GM23338 (cell line): ENCODE measurements around the gene ARHGEF9. TPM values are rescaled to one million over a fixed set of nuclear protein-coding genes. Genes with fewer than 3 reads are reported as not detected.
"Not testable (repeated sequence)": the region's sequence is repeated elsewhere in the genome, so short reads cannot be mapped to it uniquely, and the experiment has no call there.

ENCODE experiments used
- ATAC-seq: fragments of 200-7000 bp; cut with Tn5 transposase; 3 replicates; pipeline ENCODE4 v1.9.1; 2020
- DNase-seq: peaks from one replicate; pipeline ENCODE4 v3.0.0-alpha.2; 2015; ENCODE audit warnings: low spot score
- H2AFZ ChIP-seq: fragments of 200-600 bp; sonication (generic); 2 replicates; pipeline ENCODE4 v1.8.0; 2016; ENCODE audit warnings: antibody characterized with exemption, mild to moderate bottlenecking, moderate library complexity
- H3F3A ChIP-seq: fragments of 200-600 bp; sonication (generic); replicated peaks from 2 replicates; pipeline ENCODE4 v1.8.0; 2017; ENCODE audit warnings: antibody characterized with exemption, mixed run types, low read depth
- H3K27ac ChIP-seq: fragments of 200-600 bp; sonication (generic); 2 replicates; pipeline ENCODE4 v1.6.1; 2016; ENCODE audit warnings: low read depth
- H3K27me3 ChIP-seq: fragments of 200-600 bp; sonication (generic); 2 replicates; pipeline ENCODE4 v1.8.0; 2016; ENCODE audit warnings: mild to moderate bottlenecking, mixed run types, moderate library complexity; ENCODE audit not compliant: insufficient read depth
- H3K36me3 ChIP-seq: fragments of 200-600 bp; sonication (generic); 2 replicates; pipeline ENCODE4 v1.8.0; 2016; ENCODE audit warnings: mild to moderate bottlenecking; ENCODE audit not compliant: insufficient read depth
- H3K4me1 ChIP-seq: fragments of 200-600 bp; sonication (generic); 2 replicates; pipeline ENCODE4 v1.8.0; 2016; ENCODE audit warnings: mild to moderate bottlenecking, moderate library complexity; ENCODE audit not compliant: insufficient read depth
- H3K4me2 ChIP-seq: fragments of 200-600 bp; sonication (generic); 2 replicates; pipeline ENCODE4 v1.7.1; 2017; ENCODE audit warnings: mixed run types
- H3K4me3 ChIP-seq: fragments of 200-600 bp; sonication (generic); 2 replicates; pipeline ENCODE4 v1.6.1; 2016; ENCODE audit warnings: mixed run types
- H3K79me2 ChIP-seq: fragments of 200-600 bp; sonication (generic); replicated peaks from 2 replicates; pipeline ENCODE4 v1.8.0; 2017; ENCODE audit warnings: mild to moderate bottlenecking; ENCODE audit not compliant: insufficient read depth
- H3K9me2 ChIP-seq: fragments of 200-600 bp; sonication (generic); 2 replicates; pipeline ENCODE4 v1.8.0; 2017; ENCODE audit not compliant: insufficient read depth
- H4K20me1 ChIP-seq: fragments of 200-600 bp; sonication (generic); replicated peaks from 2 replicates; pipeline ENCODE4 v1.8.0; 2017; ENCODE audit warnings: mild to moderate bottlenecking; ENCODE audit not compliant: insufficient read depth
- H3K27ac Mint-ChIP-seq: 2 replicates; pipeline ENCODE4 v1.8.0; 2020; ENCODE audit warnings: inconsistent platforms, mild to moderate bottlenecking, moderate library complexity, mixed read lengths
- H3K27me3 Mint-ChIP-seq: 3 replicates; pipeline ENCODE4 v1.8.0; 2022; ENCODE audit warnings: low read depth, mild to moderate bottlenecking, moderate library complexity, mixed read lengths, inconsistent platforms; ENCODE audit not compliant: insufficient read depth, poor library complexity
- H3K36me3 Mint-ChIP-seq: 3 replicates; pipeline ENCODE4 v1.8.0; 2021; ENCODE audit warnings: low read depth, mild to moderate bottlenecking, inconsistent platforms, moderate library complexity, mixed read lengths
- H3K4me1 Mint-ChIP-seq: 3 replicates; pipeline ENCODE4 v1.8.0; 2020; ENCODE audit warnings: mild to moderate bottlenecking, inconsistent platforms, mixed read lengths
- H3K4me3 Mint-ChIP-seq: 3 replicates; pipeline ENCODE4 v1.8.0; 2021; ENCODE audit warnings: moderate library complexity, mild to moderate bottlenecking, inconsistent platforms, mixed read lengths
- H3K9me3 Mint-ChIP-seq: 3 replicates; pipeline ENCODE4 v1.8.0; 2020; ENCODE audit warnings: moderate library complexity, mild to moderate bottlenecking, inconsistent platforms, mixed read lengths
- EZH2phosphoT487 ChIP-seq: fragments of 200-600 bp; sonication (generic); IDR thresholded peaks from one replicate; pipeline ENCODE4 v1.8.1; 2018; ENCODE audit warnings: antibody characterized with exemption; ENCODE audit not compliant: unreplicated experiment
- JUNB ChIP-seq: IDR thresholded peaks from one replicate; pipeline ENCODE4 v1.6.1; 2016; ENCODE audit warnings: antibody characterized with exemption; ENCODE audit not compliant: unreplicated experiment
- NANOG ChIP-seq: IDR thresholded peaks from 2 replicates; pipeline ENCODE4 v1.6.1; 2016; ENCODE audit warnings: antibody characterized with exemption, borderline replicate concordance
- STAT1 ChIP-seq: IDR thresholded peaks from one replicate; pipeline ENCODE4 v1.6.1; 2016; ENCODE audit warnings: antibody characterized with exemption; ENCODE audit not compliant: unreplicated experiment
- polyA plus RNA-seq: library from polyadenylated mRNA; unstranded; fragments of >200 nt; fragmentation: Nextera tagmentation; extraction: Ambion mirVana; gene quantifications from 2 replicates; pipeline ENCODE4 v1.2.1, GENCODE V29; 2016
- total RNA-seq: library from RNA; depleted of rRNA; stranded (reverse); fragments of >200 nt; shearing (Covaris generic); gene quantifications from 2 replicates; pipeline ENCODE4 v1.2.3, GENCODE V29; 2014
- TF ChIP-seq, protein P1 (sequence below): fragments of 250-450 bp; sonication (Bioruptor Pico); IDR thresholded peaks from 2 replicates; pipeline ENCODE4 v1.5.0; 2020; ENCODE audit warnings: mild to moderate bottlenecking, moderate library complexity

Gene ARHGEF9
- total and polyA plus RNA-seq, 2 experiments from 2014 or later = 23.1 to 35.9 TPM

DNA sequence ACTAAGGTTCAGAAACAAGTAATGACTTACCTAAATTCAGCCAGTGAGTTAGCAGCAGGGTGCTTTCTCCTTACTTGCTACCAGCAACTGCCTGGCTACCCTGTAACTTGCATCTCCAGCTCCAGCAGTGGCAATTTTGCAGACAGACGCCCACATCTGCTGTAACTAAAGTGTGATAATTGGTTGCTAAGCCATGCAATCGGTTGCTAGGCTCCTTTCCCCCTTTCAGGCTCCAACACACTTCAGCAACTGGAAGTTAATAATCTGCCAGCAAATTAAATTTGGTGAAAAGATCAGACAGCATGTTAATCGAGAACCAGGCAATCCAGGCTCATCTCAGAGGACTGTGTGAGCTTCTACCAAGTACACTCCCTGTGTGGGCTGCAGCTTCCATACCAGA, 24.2 kb upstream of the ARHGEF9 start (continued):
- TF ChIP-seq, protein P1, sequence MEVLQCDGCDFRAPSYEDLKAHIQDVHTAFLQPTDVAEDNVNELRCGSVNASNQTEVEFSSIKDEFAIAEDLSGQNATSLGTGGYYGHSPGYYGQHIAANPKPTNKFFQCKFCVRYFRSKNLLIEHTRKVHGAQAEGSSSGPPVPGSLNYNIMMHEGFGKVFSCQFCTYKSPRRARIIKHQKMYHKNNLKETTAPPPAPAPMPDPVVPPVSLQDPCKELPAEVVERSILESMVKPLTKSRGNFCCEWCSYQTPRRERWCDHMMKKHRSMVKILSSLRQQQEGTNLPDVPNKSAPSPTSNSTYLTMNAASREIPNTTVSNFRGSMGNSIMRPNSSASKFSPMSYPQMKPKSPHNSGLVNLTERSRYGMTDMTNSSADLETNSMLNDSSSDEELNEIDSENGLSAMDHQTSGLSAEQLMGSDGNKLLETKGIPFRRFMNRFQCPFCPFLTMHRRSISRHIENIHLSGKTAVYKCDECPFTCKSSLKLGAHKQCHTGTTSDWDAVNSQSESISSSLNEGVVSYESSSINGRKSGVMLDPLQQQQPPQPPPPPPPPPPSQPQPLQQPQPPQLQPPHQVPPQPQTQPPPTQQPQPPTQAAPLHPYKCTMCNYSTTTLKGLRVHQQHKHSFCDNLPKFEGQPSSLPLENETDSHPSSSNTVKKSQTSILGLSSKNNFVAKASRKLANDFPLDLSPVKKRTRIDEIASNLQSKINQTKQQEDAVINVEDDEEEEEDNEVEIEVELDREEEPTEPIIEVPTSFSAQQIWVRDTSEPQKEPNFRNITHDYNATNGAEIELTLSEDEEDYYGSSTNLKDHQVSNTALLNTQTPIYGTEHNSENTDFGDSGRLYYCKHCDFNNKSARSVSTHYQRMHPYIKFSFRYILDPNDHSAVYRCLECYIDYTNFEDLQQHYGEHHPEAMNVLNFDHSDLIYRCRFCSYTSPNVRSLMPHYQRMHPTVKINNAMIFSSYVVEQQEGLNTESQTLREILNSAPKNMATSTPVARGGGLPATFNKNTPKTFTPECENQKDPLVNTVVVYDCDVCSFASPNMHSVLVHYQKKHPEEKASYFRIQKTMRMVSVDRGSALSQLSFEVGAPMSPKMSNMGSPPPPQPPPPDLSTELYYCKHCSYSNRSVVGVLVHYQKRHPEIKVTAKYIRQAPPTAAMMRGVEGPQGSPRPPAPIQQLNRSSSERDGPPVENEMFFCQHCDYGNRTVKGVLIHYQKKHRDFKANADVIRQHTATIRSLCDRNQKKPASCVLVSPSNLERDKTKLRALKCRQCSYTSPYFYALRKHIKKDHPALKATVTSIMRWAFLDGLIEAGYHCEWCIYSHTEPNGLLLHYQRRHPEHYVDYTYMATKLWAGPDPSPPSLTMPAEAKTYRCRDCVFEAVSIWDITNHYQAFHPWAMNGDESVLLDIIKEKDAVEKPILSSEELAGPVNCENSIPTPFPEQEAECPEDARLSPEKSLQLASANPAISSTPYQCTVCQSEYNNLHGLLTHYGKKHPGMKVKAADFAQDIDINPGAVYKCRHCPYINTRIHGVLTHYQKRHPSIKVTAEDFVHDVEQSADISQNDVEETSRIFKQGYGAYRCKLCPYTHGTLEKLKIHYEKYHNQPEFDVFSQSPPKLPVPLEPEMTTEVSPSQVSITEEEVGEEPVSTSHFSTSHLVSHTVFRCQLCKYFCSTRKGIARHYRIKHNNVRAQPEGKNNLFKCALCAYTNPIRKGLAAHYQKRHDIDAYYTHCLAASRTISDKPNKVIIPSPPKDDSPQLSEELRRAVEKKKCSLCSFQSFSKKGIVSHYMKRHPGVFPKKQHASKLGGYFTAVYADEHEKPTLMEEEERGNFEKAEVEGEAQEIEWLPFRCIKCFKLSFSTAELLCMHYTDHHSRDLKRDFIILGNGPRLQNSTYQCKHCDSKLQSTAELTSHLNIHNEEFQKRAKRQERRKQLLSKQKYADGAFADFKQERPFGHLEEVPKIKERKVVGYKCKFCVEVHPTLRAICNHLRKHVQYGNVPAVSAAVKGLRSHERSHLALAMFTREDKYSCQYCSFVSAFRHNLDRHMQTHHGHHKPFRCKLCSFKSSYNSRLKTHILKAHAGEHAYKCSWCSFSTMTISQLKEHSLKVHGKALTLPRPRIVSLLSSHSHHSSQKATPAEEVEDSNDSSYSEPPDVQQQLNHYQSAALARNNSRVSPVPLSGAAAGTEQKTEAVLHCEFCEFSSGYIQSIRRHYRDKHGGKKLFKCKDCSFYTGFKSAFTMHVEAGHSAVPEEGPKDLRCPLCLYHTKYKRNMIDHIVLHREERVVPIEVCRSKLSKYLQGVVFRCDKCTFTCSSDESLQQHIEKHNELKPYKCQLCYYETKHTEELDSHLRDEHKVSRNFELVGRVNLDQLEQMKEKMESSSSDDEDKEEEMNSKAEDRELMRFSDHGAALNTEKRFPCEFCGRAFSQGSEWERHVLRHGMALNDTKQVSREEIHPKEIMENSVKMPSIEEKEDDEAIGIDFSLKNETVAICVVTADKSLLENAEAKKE (CRISPR knock-in tag) = no peak
- no peak for TF ChIP-seq EZH2phosphoT487

DNA sequence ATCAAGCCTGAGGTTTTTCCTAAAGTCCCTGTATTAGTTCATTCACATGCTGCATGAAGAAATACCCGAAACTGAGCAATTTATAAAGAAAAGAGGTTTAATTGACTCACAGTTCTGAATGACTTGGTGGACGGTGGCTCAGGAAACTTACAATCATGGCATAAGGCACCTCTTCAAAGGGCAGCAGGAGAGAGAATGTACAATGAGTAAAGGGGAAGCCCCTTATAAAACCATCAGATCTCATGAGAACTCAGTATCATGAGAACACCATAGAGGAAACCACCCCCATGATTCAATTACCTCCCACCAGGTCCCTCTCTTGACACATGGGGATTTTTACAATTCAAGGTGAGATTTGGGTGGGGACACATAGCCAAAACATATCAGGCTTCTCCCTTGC, 10.4 kb upstream of the ARHGEF9 start:
- not testable (repeated sequence) for H3K36me3 ChIP-seq, H2AFZ ChIP-seq, H3K27ac Mint-ChIP-seq, H3F3A ChIP-seq, H4K20me1 ChIP-seq, H3K4me3 Mint-ChIP-seq, H3K4me3 ChIP-seq, H3K4me1 Mint-ChIP-seq, H3K36me3 Mint-ChIP-seq, H3K27me3 Mint-ChIP-seq, ATAC-seq, H3K27ac ChIP-seq, H3K4me1 ChIP-seq, H3K79me2 ChIP-seq, H3K4me2 ChIP-seq, H3K27me3 ChIP-seq, H3K9me3 Mint-ChIP-seq, H3K9me2 ChIP-seq, DNase-seq

DNA sequence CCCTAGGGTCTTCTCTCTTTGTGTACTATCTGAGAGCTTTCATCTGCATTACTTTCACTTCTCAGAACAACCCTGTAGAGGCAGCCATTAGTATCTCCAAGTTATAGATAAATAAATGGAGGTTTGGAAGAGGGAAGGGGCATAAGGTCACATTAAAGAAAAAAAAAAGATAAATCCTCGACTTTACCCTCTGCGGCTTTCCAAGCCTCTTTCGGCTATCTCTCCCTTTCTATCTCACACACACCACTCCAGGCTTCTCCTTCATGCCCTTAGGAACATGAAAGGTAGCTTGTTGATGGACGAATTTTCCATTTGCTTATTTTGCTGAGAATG, 660 bp upstream of the ARHGEF9 start:
- Histone ChIP-seq H2AFZ (peak overlapping the region; percentile 47), H3K79me2 (peaks cover 36% of the 10 kb centered on the region), H3K4me1 (peaks cover 12% of the 10 kb centered on the region), H3K36me3 (no peaks in the 10 kb centered on the region), H3K4me2 (peak overlapping the region; percentile 77), H3F3A (no peaks in the 10 kb centered on the region), H3K27ac (peak overlapping the region; percentile 84), H3K27me3 (no peaks in the 10 kb centered on the region), H3K9me2 (no peaks in the 10 kb centered on the region), H4K20me1 (no peaks in the 10 kb centered on the region), H3K4me3 (peak overlapping the region; percentile 70)
- H3K27ac Mint-ChIP-seq = peak overlapping the region; percentile 82; the same call in 1 of the 2 replicates
- no peak for ATAC-seq
- peak overlapping the region; percentile 75 for H3K4me3 Mint-ChIP-seq
- peaks cover 9% of the 10 kb centered on the region for H3K9me3 Mint-ChIP-seq
- peaks cover 4% of the 10 kb centered on the region for H3K27me3 Mint-ChIP-seq
- no peak for DNase-seq
- H3K4me1 Mint-ChIP-seq = peaks cover 19% of the 10 kb centered on the region
- peaks cover 17% of the 10 kb centered on the region for H3K36me3 Mint-ChIP-seq
- TF ChIP-seq NANOG (no peak), JUNB (no peak), STAT1 (no peak)
- TF ChIP-seq, protein P1 (CRISPR knock-in tag) = no peak
